Calu3 (cell line): ENCODE data around the gene RANBP6. TPM values are rescaled to one million over a fixed set of nuclear protein-coding genes. Genes with fewer than 3 reads are reported as not detected.

Experiments used
- BruUV-seq: library from RNA; stranded (reverse); fragments of 400-500 nt; replicated peaks from 2 replicates; lab custom pipeline; 2021; lab: Mats Ljungman, UMichigan
- CTCF ChIA-PET: fragments of 300-600 bp; sonication (Branson Sonifier 250); formaldehyde crosslinking; loops from one replicate; lab custom pipeline; 2022; ENCODE audit warnings: antibody characterized with exemption; lab: Charles Lee
- DNase-seq: peaks from one replicate; pipeline ENCODE4 v3.0.0; 2022
- H3K27ac Mint-ChIP-seq: one replicate; pipeline ENCODE4 v1.8.0; 2022; ENCODE audit warnings: mixed read lengths; ENCODE audit not compliant: unreplicated experiment
- H3K27me3 Mint-ChIP-seq: one replicate; pipeline ENCODE4 v1.8.0; 2022; ENCODE audit warnings: mixed read lengths; ENCODE audit not compliant: unreplicated experiment
- H3K36me3 Mint-ChIP-seq: one replicate; pipeline ENCODE4 v1.8.0; 2022; ENCODE audit warnings: mild to moderate bottlenecking, moderate library complexity, mixed read lengths; ENCODE audit not compliant: insufficient read depth, unreplicated experiment
- H3K4me1 Mint-ChIP-seq: one replicate; pipeline ENCODE4 v1.8.0; 2022; ENCODE audit warnings: mild to moderate bottlenecking, low read depth, mixed read lengths; ENCODE audit not compliant: unreplicated experiment
- H3K4me3 Mint-ChIP-seq: one replicate; pipeline ENCODE4 v1.8.0; 2022; ENCODE audit warnings: mild to moderate bottlenecking, low read depth, moderate library complexity, mixed read lengths; ENCODE audit not compliant: unreplicated experiment
- H3K9me3 Mint-ChIP-seq: one replicate; pipeline ENCODE4 v1.8.0; 2022; ENCODE audit warnings: low read depth, mixed read lengths; ENCODE audit not compliant: unreplicated experiment
- intact Hi-C: fragments of 100-400 bp; cut with micrococcal nuclease; formaldehyde crosslinking; loops from one replicate; pipeline ENCODE4 v1.10.0; 2022; ENCODE audit not compliant: unreplicated experiment
- total RNA-seq: library from RNA; stranded (reverse); gene quantifications from 2 replicates; pipeline ENCODE4 v1.2.3, GENCODE V29; 2022
- TF ChIP-seq, protein P1 (sequence below): fragments of 200-600 bp; IDR thresholded peaks from one replicate; pipeline ENCODE4 v1.8.0; 2022; ENCODE audit warnings: antibody characterized with exemption; ENCODE audit not compliant: unreplicated experiment

Gene RANBP6
- total RNA-seq, 1 experiment from 2014 or later, result 16.1 TPM

DNA sequence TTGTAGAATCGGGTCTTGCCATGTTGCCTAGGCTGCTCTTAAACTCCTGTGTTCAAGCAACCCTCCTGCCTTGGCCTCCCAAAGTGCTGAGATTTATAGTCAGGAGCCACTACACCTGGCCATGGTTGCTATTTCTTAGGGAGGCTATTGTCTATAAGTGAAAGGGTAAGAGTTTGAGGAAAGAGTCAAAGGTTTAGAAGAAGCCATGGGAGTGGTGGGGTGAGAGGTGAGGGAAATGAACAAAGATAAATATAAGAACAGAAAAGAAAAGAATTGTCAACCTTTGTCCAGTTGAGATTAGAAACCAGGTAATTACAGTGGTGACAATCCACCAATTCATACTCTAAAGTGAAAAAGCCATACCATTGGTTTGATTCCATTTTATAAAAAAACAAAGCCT is 32.6 kb upstream of the RANBP6 start:
- CTCF ChIA-PET, result no interaction called here
- TF ChIP-seq, protein P1, sequence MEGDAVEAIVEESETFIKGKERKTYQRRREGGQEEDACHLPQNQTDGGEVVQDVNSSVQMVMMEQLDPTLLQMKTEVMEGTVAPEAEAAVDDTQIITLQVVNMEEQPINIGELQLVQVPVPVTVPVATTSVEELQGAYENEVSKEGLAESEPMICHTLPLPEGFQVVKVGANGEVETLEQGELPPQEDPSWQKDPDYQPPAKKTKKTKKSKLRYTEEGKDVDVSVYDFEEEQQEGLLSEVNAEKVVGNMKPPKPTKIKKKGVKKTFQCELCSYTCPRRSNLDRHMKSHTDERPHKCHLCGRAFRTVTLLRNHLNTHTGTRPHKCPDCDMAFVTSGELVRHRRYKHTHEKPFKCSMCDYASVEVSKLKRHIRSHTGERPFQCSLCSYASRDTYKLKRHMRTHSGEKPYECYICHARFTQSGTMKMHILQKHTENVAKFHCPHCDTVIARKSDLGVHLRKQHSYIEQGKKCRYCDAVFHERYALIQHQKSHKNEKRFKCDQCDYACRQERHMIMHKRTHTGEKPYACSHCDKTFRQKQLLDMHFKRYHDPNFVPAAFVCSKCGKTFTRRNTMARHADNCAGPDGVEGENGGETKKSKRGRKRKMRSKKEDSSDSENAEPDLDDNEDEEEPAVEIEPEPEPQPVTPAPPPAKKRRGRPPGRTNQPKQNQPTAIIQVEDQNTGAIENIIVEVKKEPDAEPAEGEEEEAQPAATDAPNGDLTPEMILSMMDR, result no peak
- intact Hi-C loops, result no loop called here
- Mint-ChIP-seq H3K27me3 (no peaks in the 10 kb centered on the region), H3K36me3 (no peaks in the 10 kb centered on the region), H3K9me3 (no peaks in the 10 kb centered on the region), H3K4me3 (no peak overlapping the region), H3K27ac (no peak overlapping the region), H3K4me1 (no peaks in the 10 kb centered on the region)
- DNase-seq, result no peak
- no TSS peak for BruUV-seq

- CTCF ChIA-PET, result interaction anchor here (1.3 kb wide), 1 partner anchor 7 kb away, joined by 3 read pairs; no protein-coding TSS in a partner anchor
- Mint-ChIP-seq H3K4me3 (no peak overlapping the region), H3K36me3 (no peaks in the 10 kb centered on the region), H3K27ac (no peak overlapping the region), H3K27me3 (no peaks in the 10 kb centered on the region), H3K9me3 (no peaks in the 10 kb centered on the region), H3K4me1 (no peaks in the 10 kb centered on the region)
- no TSS peak for BruUV-seq
- TF ChIP-seq, protein P1, result no peak
- no peak for DNase-seq
- intact Hi-C loops, result no loop called here
Observed at GRCh38 chr9:6047020-6047419, 31.6 kb upstream of the RANBP6 start.

DNA sequence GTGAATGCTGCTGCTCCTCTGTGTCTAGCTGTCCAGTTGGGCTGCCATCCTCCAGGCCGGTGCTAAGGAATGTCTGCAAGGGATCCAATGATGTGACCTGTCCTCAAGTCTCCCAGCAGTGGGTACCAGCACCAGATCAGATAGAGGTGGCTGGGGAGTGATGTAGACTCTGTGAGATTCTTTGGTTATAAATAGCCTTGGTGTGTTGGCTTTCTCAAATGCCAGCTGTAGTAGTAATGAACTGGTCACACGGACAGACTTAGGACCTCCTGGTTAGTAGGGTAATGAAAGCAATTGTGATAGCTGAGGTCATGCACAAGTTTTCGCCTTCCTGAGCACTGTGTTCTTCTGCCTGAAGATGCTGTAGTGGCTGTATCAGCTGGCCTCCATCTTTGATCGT is 29.9 kb upstream of the RANBP6 start:
- no peaks in the 10 kb centered on the region for H3K36me3 Mint-ChIP-seq
- H3K4me1 Mint-ChIP-seq, result no peaks in the 10 kb centered on the region
- CTCF ChIA-PET, result interaction anchor here (1.3 kb wide), 1 partner anchor 9 kb away, joined by 3 read pairs; no protein-coding TSS in a partner anchor
- intact Hi-C loops, result no loop called here
- TF ChIP-seq, protein P1, result no peak
- no TSS peak for BruUV-seq
- no peaks in the 10 kb centered on the region for H3K9me3 Mint-ChIP-seq
- no peak overlapping the region for H3K27ac Mint-ChIP-seq
- H3K27me3 Mint-ChIP-seq, result no peaks in the 10 kb centered on the region
- H3K4me3 Mint-ChIP-seq, result no peak overlapping the region
- no peak for DNase-seq

DNA sequence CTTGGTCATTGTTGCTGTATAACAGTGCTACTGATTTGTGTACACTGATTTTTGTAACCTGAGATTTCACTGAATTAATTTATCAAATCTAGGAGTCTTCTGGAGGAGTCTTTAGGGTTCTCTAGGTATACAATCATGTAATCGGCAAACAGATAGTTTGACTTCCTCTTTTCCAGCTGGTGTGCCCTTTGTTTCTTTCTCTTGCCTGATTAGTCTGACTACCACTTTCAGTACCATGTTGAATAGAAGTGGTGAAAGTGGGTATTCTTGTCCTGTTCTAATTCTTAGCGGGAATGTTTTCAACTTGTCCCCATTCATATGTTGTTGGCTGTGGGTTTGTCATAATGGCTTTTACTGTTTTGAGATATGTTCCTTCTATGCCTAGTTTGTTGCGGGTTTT is 24.7 kb upstream of the RANBP6 start:
- no peak overlapping the region for H3K27ac Mint-ChIP-seq
- TF ChIP-seq, protein P1, result no peak
- H3K4me3 Mint-ChIP-seq, result no peak overlapping the region
- no peaks in the 10 kb centered on the region for H3K9me3 Mint-ChIP-seq
- CTCF ChIA-PET, result no interaction called here
- no peaks in the 10 kb centered on the region for H3K36me3 Mint-ChIP-seq
- BruUV-seq, result no TSS peak
- H3K4me1 Mint-ChIP-seq, result no peaks in the 10 kb centered on the region
- H3K27me3 Mint-ChIP-seq, result no peaks in the 10 kb centered on the region
- intact Hi-C loops, result no loop called here
- no peak for DNase-seq
